Stimulated activated CD4-positive, alpha-beta T cell treated with anti-CD3 and anti-CD28 coated beads, Interleukin-12 subunit alpha, Interleukin-12 subunit beta, amount 100 ng/mL, for 48 hours (primary cell): ENCODE data around the gene VSTM2B.
A peak's percentile ranks its signal among the peaks of the same experiment; 100 is the strongest.

Experiments used
- DNase-seq, 3 donors: peaks; one replicate each; pipeline ENCODE4 v3.0.0-alpha.2; 2020; ENCODE audit warnings: low read depth in 2 of 3, low spot score in 1 of 3

VSTM2B gene

GRCh38 chr19:29515233-29515619, 10.6 kb upstream of the VSTM2B start:
- DNase-seq = no peak

GRCh38 chr19:29515706-29516357, 10.0 kb upstream of the VSTM2B start:
- DNase-seq = no peak

- DNase-seq = no peak
Measured at GRCh38 chr19:29516358-29516725, 9.5 kb upstream of the VSTM2B start.

- no peak for DNase-seq
Measured at GRCh38 chr19:29516821-29517395, 8.9 kb upstream of the VSTM2B start.

- no peak for DNase-seq
Measured at GRCh38 chr19:29517412-29517811, 8.4 kb upstream of the VSTM2B start.

- DNase-seq = no peak
Measured at GRCh38 chr19:29517946-29518345, 7.8 kb upstream of the VSTM2B start.

GRCh38 chr19:29519146-29519545, 6.6 kb upstream of the VSTM2B start:
- no peak for DNase-seq

- DNase-seq = no peak
Measured at GRCh38 chr19:29519931-29520330, 5.9 kb upstream of the VSTM2B start.

GRCh38 chr19:29520390-29520789, 5.4 kb upstream of the VSTM2B start:
- no peak for DNase-seq

- DNase-seq = no peak
Measured at GRCh38 chr19:29521291-29522075, 4.3 kb upstream of the VSTM2B start.

- DNase-seq = no peak
Measured at GRCh38 chr19:29523568-29523967, 2.2 kb upstream of the VSTM2B start.

GRCh38 chr19:29524201-29524911, 1.4 kb upstream of the VSTM2B start:
- DNase-seq = no peak

GRCh38 chr19:29524912-29525831, 622 bp upstream of the VSTM2B start:
- DNase-seq = no peak

- peak in 1 of 3 donors; percentile 27 for DNase-seq
Measured at GRCh38 chr19:29526730-29527499, 1.1 kb downstream of the VSTM2B start.

- DNase-seq = no peak
Measured at GRCh38 chr19:29527500-29528328, 1.9 kb downstream of the VSTM2B start.

GRCh38 chr19:29528350-29528945, 2.7 kb downstream of the VSTM2B start:
- DNase-seq = peak; percentile 68 to 70 (median 70)

GRCh38 chr19:29528946-29529645, 3.3 kb downstream of the VSTM2B start:
- no peak for DNase-seq
